ENCODE data around the gene SLC2A6. TPM values are rescaled to one million over a fixed set of nuclear protein-coding genes. Genes with fewer than 3 reads are reported as not detected.

The SLC2A6 gene
- total RNA-seq, 1 experiment from 2014 or later, result 10.7 TPM

DNA sequence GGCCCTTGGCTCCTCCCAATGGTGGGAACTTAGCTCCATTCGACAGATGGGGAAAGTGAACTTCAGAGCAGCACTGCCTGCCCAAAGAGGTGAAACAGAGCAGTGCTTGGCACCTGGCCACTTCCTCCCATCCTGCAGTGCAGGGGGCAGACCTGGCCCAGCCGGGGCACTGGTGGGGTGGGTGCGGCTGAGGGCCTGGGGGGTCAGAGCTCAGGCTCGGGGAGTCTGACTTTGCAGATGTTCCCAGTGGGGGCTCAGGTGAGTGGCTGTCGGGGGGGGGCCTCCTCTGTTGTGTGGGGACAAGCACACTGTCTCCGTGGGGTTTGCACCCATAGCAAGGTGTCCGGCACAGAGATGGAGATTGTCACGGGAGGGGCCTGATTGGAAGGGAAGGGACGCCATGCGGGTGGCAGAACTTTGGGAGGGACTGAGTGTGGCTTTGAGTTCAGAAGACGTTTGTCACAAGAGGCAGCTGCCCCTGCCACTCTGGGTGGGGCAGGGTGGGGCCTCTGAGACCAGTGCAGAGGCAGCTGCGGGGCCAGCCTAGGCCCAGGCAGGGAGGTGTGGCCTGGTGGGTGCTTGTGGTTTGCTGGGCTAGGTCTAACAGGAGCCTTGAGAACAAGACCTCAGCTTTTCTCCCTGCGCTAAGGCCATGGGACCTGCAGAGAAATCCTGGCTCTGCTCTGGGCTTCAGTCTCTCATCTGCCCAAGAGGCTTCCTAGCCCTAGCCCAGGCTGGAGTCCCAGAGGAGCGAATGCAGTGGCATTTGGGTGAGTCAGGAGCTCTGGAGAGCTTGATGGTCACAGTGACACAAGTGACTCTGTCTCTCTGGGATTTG, 43.4 kb upstream of the SLC2A6 start:
- H4K20me1 ChIP-seq (ENCODE audit: insufficient read depth), result no peaks in the 10 kb centered on the region
- H3K36me3 ChIP-seq (ENCODE audit: control insufficient read depth in 1 of 2, insufficient read depth in 2 of 2, low read length in 2 of 2), result no peaks in the 10 kb centered on the region
- no peaks in the 10 kb centered on the region for H3K27me3 ChIP-seq (ENCODE audit: insufficient read depth, low read length)
- DNase-seq (ENCODE audit: low read depth, low spot score), result no peak
- peak; percentile 63 for ATAC-seq
- H3K4me3 ChIP-seq (replicated peaks in 1 of 2; ENCODE audit: low read depth in 1 of 2, low read length in 2 of 2), result no peak overlapping the region
- RAD21 ChIA-PET (ENCODE audit: low non-redundant PET in 1 of 2, low total read pairs in 2 of 2, uncharacterized antibody in 2 of 2, unreplicated experiment in 2 of 2), result no interaction called here
- POLR2A ChIA-PET, result no interaction called here
- no peaks in the 10 kb centered on the region for H3K9me2 ChIP-seq (ENCODE audit: insufficient read depth)
- intact Hi-C loops (cut with micrococcal nuclease), result no loop called here
- BruUV-seq (replicated peaks), result no TSS peak
- H3K9ac ChIP-seq (ENCODE audit: low read length), result no peak overlapping the region
- peaks cover 8 to 24% of the 10 kb centered on the region in 2 experiments; a peak in 3 of 4 replicates for H3K4me1 ChIP-seq (ENCODE audit: control insufficient read depth in 1 of 2, insufficient read depth in 2 of 2, low read length in 2 of 2)
- CTCF ChIA-PET, result no interaction called here
- H3K4me2 ChIP-seq (ENCODE audit: low read length), result peak overlapping the region; percentile 19; the same call in 1 of the 2 replicates
- H2AFZ ChIP-seq (ENCODE audit: low read depth, low read length, poor library complexity, severe bottlenecking), result no peak overlapping the region
- no peak overlapping the region for H3K27ac ChIP-seq (ENCODE audit: low read depth, low read length)
- TF ChIP-seq POLR2A (IDR thresholded peaks at IDR 0.05; ENCODE audit: borderline replicate concordance, extremely low read depth, insufficient read depth, insufficient read length) (no peak), TCF7L2 (IDR thresholded peaks at IDR 0.05; ENCODE audit: borderline replicate concordance, extremely low read depth, insufficient read depth, insufficient read length) (no peak), RAD21 (IDR thresholded peaks at IDR 0.05; ENCODE audit: low read depth) (no peak), FOSL1 (IDR thresholded peaks at IDR 0.05; ENCODE audit: low read depth) (no peak), ELF1 (IDR thresholded peaks at IDR 0.05; ENCODE audit: borderline replicate concordance, low read depth) (no peak), EGR1 (IDR thresholded peaks at IDR 0.05; ENCODE audit: low read depth) (no peak), EZH2 (IDR thresholded peaks at IDR 0.05) (no peak), YY1 (IDR thresholded peaks at IDR 0.05; ENCODE audit: extremely low read depth, insufficient replicate concordance, low read depth, low read length) (no peak), ZNF274 (IDR thresholded peaks at IDR 0.05; ENCODE audit: low read depth, low read length) (no peak), CBX3 (IDR thresholded peaks at IDR 0.05; ENCODE audit: low read depth) (no peak), SP1 (IDR thresholded peaks at IDR 0.05; ENCODE audit: low read depth) (no peak), SIN3A (IDR thresholded peaks at IDR 0.05; ENCODE audit: low read depth) (no peak)
- TF ChIP-seq, protein P1, sequence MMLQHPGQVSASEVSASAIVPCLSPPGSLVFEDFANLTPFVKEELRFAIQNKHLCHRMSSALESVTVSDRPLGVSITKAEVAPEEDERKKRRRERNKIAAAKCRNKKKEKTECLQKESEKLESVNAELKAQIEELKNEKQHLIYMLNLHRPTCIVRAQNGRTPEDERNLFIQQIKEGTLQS (IDR thresholded peaks at IDR 0.05), result no peak
- TF ChIP-seq, protein P2, sequence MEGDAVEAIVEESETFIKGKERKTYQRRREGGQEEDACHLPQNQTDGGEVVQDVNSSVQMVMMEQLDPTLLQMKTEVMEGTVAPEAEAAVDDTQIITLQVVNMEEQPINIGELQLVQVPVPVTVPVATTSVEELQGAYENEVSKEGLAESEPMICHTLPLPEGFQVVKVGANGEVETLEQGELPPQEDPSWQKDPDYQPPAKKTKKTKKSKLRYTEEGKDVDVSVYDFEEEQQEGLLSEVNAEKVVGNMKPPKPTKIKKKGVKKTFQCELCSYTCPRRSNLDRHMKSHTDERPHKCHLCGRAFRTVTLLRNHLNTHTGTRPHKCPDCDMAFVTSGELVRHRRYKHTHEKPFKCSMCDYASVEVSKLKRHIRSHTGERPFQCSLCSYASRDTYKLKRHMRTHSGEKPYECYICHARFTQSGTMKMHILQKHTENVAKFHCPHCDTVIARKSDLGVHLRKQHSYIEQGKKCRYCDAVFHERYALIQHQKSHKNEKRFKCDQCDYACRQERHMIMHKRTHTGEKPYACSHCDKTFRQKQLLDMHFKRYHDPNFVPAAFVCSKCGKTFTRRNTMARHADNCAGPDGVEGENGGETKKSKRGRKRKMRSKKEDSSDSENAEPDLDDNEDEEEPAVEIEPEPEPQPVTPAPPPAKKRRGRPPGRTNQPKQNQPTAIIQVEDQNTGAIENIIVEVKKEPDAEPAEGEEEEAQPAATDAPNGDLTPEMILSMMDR (IDR thresholded peaks at IDR 0.05 in 2 of 3, conservative IDR thresholded peaks at IDR 0.05 in 1 of 3; ENCODE audit: borderline replicate concordance in 1 of 3, insufficient read depth in 1 of 3, low read depth in 2 of 3, low read length in 2 of 3), result no peak
- H3K79me2 ChIP-seq (ENCODE audit: insufficient read depth, low read length), result no peaks in the 10 kb centered on the region
- H3K9me3 ChIP-seq (ENCODE audit: control insufficient read depth in 1 of 2, insufficient read depth in 1 of 2, low read depth in 1 of 2, low read length in 2 of 2), result no peaks in the 10 kb centered on the region

All from HCT116 (cell line).